Neural cell (in vitro differentiated cells): ENCODE results near the gene SIX3. TPM values are rescaled to one million over a fixed set of nuclear protein-coding genes. Genes with fewer than 3 reads are reported as not detected.

Experiments used
- H2AFZ ChIP-seq: fragments of 200-600, 300-800 bp; sonication (generic), shearing (Covaris generic); 2 replicates; pipeline ENCODE4 v1.6.0; 2014; ENCODE audit warnings: low read depth, mild to moderate bottlenecking, antibody characterized with exemption, low read length, moderate library complexity
- H3F3A ChIP-seq: fragments of 200-600 bp; shearing (Covaris generic); 2 replicates; pipeline ENCODE4 v1.6.1; 2016; ENCODE audit warnings: mild to moderate bottlenecking, moderate library complexity, mixed read lengths, antibody characterized with exemption, low read length; ENCODE audit not compliant: insufficient read depth, poor library complexity, severe bottlenecking
- H3K27ac ChIP-seq: fragments of 200-600, 300-800 bp; sonication (generic), shearing (Covaris generic); 2 replicates; pipeline ENCODE4 v1.5.1; 2014; ENCODE audit warnings: mild to moderate bottlenecking, low read length, moderate library complexity
- H3K27me3 ChIP-seq: fragments of 300-800, 200-600 bp; sonication (generic), shearing (Covaris generic); 2 replicates; pipeline ENCODE4 v1.6.0; 2014; ENCODE audit warnings: mild to moderate bottlenecking, low read depth, low read length, moderate library complexity; ENCODE audit not compliant: insufficient read depth
- H3K36me3 ChIP-seq: fragments of 300-800, 200-600 bp; sonication (generic), shearing (Covaris generic); 2 replicates; pipeline ENCODE4 v1.5.1; 2014; ENCODE audit warnings: mild to moderate bottlenecking, antibody characterized with exemption, low read length, moderate library complexity; ENCODE audit not compliant: insufficient read depth
- H3K4me2 ChIP-seq: fragments of 300-800, 200-600 bp; sonication (generic), shearing (Covaris generic); 2 replicates; pipeline ENCODE4 v1.6.0; 2014; ENCODE audit warnings: mild to moderate bottlenecking, low read length
- H3K4me3 ChIP-seq: fragments of 300-800, 200-600 bp; sonication (generic), shearing (Covaris generic); 2 replicates; pipeline ENCODE4 v1.5.1; 2014; ENCODE audit warnings: mild to moderate bottlenecking, low read length, moderate library complexity
- H3K79me2 ChIP-seq: fragments of 200-600 bp; shearing (Covaris generic); replicated peaks from 2 replicates; pipeline ENCODE4 v1.6.0; 2014; ENCODE audit warnings: mild to moderate bottlenecking, low read length, moderate library complexity; ENCODE audit not compliant: insufficient read depth
- H3K9ac ChIP-seq: fragments of 300-800, 200-600 bp; sonication (generic), shearing (Covaris generic); 2 replicates; pipeline ENCODE4 v1.6.1; 2016; ENCODE audit warnings: mild to moderate bottlenecking, low read length, mixed read lengths
- H3K9me2 ChIP-seq: fragments of 200-600 bp; shearing (Covaris generic); 2 replicates; pipeline ENCODE4 v1.6.1; 2016; ENCODE audit warnings: mild to moderate bottlenecking, low read length, mixed read lengths; ENCODE audit not compliant: insufficient read depth
- H3K9me3 ChIP-seq: fragments of 200-600, 300-800 bp; sonication (generic), shearing (Covaris generic); 2 replicates; pipeline ENCODE4 v1.6.1; 2016; ENCODE audit warnings: mild to moderate bottlenecking, mixed run types, low read length, moderate library complexity, mixed read lengths
- H4K20me1 ChIP-seq: fragments of 200-600 bp; shearing (Covaris generic); 2 replicates; pipeline ENCODE4 v1.6.1; 2016; ENCODE audit warnings: mild to moderate bottlenecking, mixed run types; ENCODE audit not compliant: insufficient read depth
- CTCF ChIP-seq: fragments of 450-650 bp; IDR thresholded peaks from 2 replicates; pipeline ENCODE4 v1.5.1; 2014; ENCODE audit warnings: antibody characterized with exemption, mild to moderate bottlenecking, moderate library complexity; ENCODE audit not compliant: poor library complexity, severe bottlenecking
- EP300 ChIP-seq: fragments of 450-650 bp; conservative IDR thresholded peaks from 2 replicates; pipeline ENCODE4 v1.6.1; 2014; ENCODE audit warnings: antibody characterized with exemption, mild to moderate bottlenecking, moderate library complexity; ENCODE audit not compliant: poor library complexity, severe bottlenecking
- EZH2 ChIP-seq: fragments of 200-600, 300-800 bp; shearing (Covaris generic), sonication (generic); IDR thresholded peaks from 2 replicates; pipeline ENCODE4 v1.6.1; 2014; ENCODE audit warnings: antibody characterized with exemption, low read length, borderline replicate concordance, mild to moderate bottlenecking; ENCODE audit not compliant: insufficient read depth, poor library complexity, severe bottlenecking
- MXI1 ChIP-seq: fragments of 450-650 bp; conservative IDR thresholded peaks from 2 replicates; pipeline ENCODE4 v1.6.1; 2014; ENCODE audit warnings: antibody characterized with exemption, mild to moderate bottlenecking; ENCODE audit not compliant: poor library complexity, severe bottlenecking
- POLR2AphosphoS5 ChIP-seq: IDR thresholded peaks from 2 replicates; pipeline ENCODE4 v1.6.1; 2012
- RAD21 ChIP-seq: fragments of 450-650 bp; conservative IDR thresholded peaks from 2 replicates; pipeline ENCODE4 v1.6.1; 2014; ENCODE audit warnings: antibody characterized with exemption, mild to moderate bottlenecking, moderate library complexity
- REST ChIP-seq: IDR thresholded peaks from 2 replicates; pipeline ENCODE4 v1.6.1; 2012; ENCODE audit warnings: borderline replicate concordance
- SMC3 ChIP-seq: fragments of 450-650 bp; conservative IDR thresholded peaks from 2 replicates; pipeline ENCODE4 v1.6.1; 2014; ENCODE audit warnings: antibody characterized with exemption, mild to moderate bottlenecking, moderate library complexity; ENCODE audit not compliant: poor library complexity
- TAF1 ChIP-seq: IDR thresholded peaks from 2 replicates; pipeline ENCODE4 v1.6.1; 2012; ENCODE audit warnings: low read depth
- polyA plus RNA-seq: library from polyadenylated mRNA; depleted of rRNA; stranded (reverse); fragments of >200 nt; gene quantifications from 2 replicates; pipeline ENCODE4 v1.2.3, GENCODE V29; 2014

The SIX3 gene
- polyA plus RNA-seq, 1 donor from 2014 or later = 8.7 TPM

DNA sequence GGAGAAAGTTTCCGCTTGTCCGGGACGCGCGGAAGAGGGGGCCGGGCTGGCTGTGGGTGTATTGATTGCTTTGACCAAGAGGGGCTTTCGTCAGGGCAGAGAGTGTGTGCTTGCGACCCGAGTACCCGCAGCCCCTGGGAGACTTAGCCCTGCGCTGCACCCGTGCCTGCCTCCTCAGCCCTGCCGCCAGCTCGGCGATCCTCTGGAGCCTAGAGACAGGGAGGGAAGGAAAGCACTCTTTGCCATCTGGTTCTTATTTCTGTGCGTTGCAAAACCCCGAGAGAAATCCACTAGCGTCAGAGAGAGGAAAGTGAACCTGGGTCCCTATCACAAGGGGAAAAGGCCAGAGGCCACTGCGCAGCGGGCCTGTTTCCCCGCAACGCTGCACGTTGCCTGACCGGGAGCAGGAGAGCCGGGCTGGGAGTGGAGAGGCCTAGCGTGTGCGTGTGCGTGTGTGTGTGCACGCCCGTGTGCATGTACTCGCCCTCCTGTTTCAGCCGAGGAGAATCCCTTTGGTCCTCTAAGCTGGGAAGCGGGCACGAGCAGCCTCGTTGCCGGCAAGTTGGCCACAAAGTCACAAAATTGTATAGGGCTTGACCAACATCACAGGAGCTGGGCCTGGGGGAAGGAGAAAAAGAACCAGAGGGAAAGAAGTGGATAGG, 1.7 kb downstream of the SIX3 start:
- H3K36me3 ChIP-seq = no peaks in the 10 kb centered on the region
- no peaks in the 10 kb centered on the region for H3K9me2 ChIP-seq
- H3K4me2 ChIP-seq = peak overlapping the region; percentile 73
- no peak overlapping the region for H2AFZ ChIP-seq
- peak overlapping the region; percentile 84 for H3K4me3 ChIP-seq
- no peaks in the 10 kb centered on the region for H3K9me3 ChIP-seq
- H3K79me2 ChIP-seq = peaks cover 85% of the 10 kb centered on the region
- peaks cover 71% of the 10 kb centered on the region for H3K27me3 ChIP-seq
- TF ChIP-seq EZH2 (no peak), POLR2AphosphoS5 (peak; percentile 26)
- H3K9ac ChIP-seq = peak overlapping the region; percentile 80
- peak overlapping the region; percentile 83 for H3K27ac ChIP-seq
- no peaks in the 10 kb centered on the region for H4K20me1 ChIP-seq
- H3F3A ChIP-seq = peaks cover 2% of the 10 kb centered on the region

DNA sequence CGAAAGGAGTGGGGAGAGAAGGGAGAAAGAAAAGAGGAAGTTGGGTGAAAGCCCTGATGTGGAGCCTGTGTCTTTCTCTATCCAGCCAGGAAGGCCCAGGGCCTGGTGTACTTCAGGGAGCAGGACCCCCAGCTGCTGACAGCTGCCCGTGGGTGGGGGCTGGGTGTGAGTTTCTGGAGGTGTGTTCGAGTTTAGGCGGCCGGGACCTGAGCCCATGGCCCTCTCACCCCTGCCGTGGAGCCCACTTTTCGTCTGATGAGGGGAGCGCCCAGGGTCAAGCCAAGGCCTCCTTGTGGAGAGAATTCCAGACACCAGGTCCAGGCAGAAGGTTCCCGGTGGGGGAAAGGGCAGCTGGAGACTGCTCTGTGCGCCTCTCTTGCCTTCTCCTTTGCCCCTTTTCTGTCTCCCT, 2.2 kb downstream of the SIX3 start:
- peaks cover 87% of the 10 kb centered on the region for H3K79me2 ChIP-seq
- H3K36me3 ChIP-seq = no peaks in the 10 kb centered on the region
- no peaks in the 10 kb centered on the region for H4K20me1 ChIP-seq
- peak overlapping the region; percentile 83 for H3K27ac ChIP-seq
- peak overlapping the region; percentile 80 for H3K9ac ChIP-seq
- peaks cover 2% of the 10 kb centered on the region for H3F3A ChIP-seq
- TF ChIP-seq SMC3 (no peak), EP300 (no peak), TAF1 (no peak), CTCF (no peak), MXI1 (no peak), REST (no peak), RAD21 (no peak), POLR2AphosphoS5 (no peak), EZH2 (no peak)
- H3K9me3 ChIP-seq = no peaks in the 10 kb centered on the region
- H3K4me3 ChIP-seq = peak overlapping the region; percentile 84
- H3K9me2 ChIP-seq = no peaks in the 10 kb centered on the region
- peaks cover 66% of the 10 kb centered on the region for H3K27me3 ChIP-seq
- H3K4me2 ChIP-seq = peak overlapping the region; percentile 73
- no peak overlapping the region for H2AFZ ChIP-seq
